GM12892 (cell line): Measurements from ENCODE around the gene PRMT5.
A peak's percentile ranks its signal among the peaks of the same experiment; 100 is the strongest.
"Not testable (repeated sequence)": the region's sequence is repeated elsewhere in the genome, so short reads cannot be mapped to it uniquely, and the experiment has no call there.

ENCODE experiments used
- DNase-seq: peaks from one replicate; pipeline ENCODE4 v3.0.0; 2011; ENCODE audit not compliant: insufficient read length
- FAIRE-seq: peaks from 2 replicates; lab custom pipeline; 2011; peaks lifted over from hg19 to GRCh38; lab: Jason Lieb, UNC
- POLR2A ChIP-seq: IDR thresholded peaks from 2 replicates; pipeline ENCODE4 v1.6.1; 2011; ENCODE audit warnings: low read depth, low read length, control low read depth
- POLR2AphosphoS5 ChIP-seq: IDR thresholded peaks from 2 replicates; pipeline ENCODE4 v1.6.1; 2011; ENCODE audit warnings: low read depth, low read length, control low read depth
- TAF1 ChIP-seq: IDR thresholded peaks from 2 replicates; pipeline ENCODE4 v1.6.1; 2011; ENCODE audit warnings: low read depth, mild to moderate bottlenecking, control low read depth, low read length, borderline replicate concordance

PRMT5 gene

DNA sequence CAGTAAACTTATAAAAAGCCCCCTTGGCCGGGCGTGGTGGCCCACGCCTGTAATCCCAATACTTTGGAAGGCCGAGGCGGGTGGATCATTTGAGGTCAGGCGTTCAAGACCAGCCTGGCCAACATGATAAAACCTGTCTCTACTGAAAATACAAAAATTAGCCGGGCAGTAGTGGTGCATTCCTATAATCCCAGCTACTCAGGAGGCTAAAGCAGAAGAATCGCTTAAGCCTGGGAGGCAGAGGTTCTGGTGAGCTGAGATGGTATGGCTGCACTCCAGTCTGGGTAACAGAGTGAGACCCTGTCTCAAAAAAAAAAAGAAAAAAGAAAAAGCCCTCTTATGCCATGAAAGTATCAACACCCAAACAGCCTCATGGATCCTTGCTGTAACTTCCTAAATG, 3.7 kb downstream of the PRMT5 start:
- TF ChIP-seq POLR2AphosphoS5, result no peak
- TF ChIP-seq TAF1, result no peak
- no peak for TF ChIP-seq POLR2A
- FAIRE-seq, result no peak

DNA sequence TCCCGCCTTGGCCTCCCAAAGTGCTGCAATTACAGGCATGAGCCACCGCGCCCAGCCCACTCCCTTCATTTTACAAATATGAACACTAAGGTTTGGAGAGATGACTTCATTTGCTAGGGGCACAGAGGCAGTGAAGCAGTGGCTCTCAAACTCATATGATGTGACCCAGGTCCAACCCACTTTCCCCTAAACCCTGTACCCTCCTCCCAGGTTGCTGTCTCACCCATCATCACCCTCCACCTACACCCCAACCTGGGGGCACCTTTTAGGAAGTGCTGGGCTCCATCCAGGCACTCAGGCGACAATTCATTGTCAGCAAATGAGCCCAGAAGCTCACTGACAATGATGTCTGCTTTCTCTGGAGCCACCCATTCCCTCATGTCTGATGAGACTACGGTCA, 5.4 kb downstream of the PRMT5 start:
- DNase-seq (no peak), FAIRE-seq (no peak)
- TF ChIP-seq TAF1 (no peak), POLR2A (no peak), POLR2AphosphoS5 (no peak)

More for the DNA sequence above, 3.7 kb downstream of the PRMT5 start:
- DNase-seq, result no peak

DNA sequence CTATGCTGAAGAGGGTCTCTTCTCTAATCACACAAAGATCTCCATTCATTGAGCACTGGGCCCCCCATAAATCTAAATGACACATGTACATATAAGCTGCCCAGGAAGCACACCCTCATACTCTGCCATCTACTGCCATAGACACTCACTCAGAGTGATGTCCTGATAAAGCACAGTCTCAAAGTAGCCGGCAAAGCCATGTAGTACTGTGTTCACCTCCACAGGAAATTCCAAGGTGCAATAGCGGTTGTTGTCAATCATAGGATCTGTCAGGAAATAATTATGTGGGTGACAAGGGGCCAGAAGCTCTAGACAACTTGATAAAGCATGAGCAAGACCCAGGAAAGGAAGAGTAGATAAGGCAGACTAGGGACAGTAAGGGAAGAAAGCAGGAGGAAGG, 6.9 kb downstream of the PRMT5 start:
- DNase-seq (no peak), FAIRE-seq (no peak)
- TF ChIP-seq POLR2A (no peak), POLR2AphosphoS5 (no peak), TAF1 (no peak)

DNA sequence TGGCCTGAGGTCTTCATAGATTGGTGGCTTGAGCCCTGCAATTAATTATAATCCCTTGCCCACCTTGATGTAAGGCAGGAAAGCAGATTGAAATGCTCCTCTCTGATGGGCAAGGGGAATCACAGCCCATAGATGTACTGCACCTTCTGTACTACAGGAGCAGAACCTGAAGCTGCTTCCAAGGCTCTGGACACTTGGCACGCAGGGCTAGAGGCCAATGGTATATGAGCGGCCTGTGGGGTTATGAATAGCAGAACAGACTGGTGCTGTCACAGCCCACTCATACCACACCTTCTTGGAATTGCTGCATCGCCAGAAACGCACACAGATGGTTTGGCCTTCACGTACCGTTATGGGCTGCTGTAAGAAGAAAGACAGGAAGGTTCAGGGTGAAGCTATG, 8.5 kb downstream of the PRMT5 start:
- no peak for TF ChIP-seq TAF1
- TF ChIP-seq POLR2A, result no peak
- no peak for TF ChIP-seq POLR2AphosphoS5
- FAIRE-seq (no peak), DNase-seq (no peak)

DNA sequence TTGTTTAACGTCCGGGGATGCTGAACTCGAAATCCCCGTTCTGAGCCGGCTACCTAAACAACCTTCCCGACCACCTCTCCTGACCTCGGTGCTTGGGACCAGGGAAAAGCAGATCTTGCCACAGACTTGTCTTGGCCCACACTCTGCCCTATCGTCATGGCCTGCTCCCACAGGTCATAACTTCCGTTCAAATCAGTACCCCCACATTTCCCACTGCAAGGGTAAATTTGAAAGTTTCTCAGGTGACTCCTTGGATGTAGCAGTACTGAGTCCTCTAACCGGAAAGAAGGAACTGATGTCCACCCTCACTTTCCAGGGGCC, 9.6 kb downstream of the PRMT5 start:
- TF ChIP-seq TAF1 (no peak), POLR2A (no peak), POLR2AphosphoS5 (no peak; the same call in 1 of the 2 replicates)
- no peak for FAIRE-seq
- peak; percentile 20 for DNase-seq

DNA sequence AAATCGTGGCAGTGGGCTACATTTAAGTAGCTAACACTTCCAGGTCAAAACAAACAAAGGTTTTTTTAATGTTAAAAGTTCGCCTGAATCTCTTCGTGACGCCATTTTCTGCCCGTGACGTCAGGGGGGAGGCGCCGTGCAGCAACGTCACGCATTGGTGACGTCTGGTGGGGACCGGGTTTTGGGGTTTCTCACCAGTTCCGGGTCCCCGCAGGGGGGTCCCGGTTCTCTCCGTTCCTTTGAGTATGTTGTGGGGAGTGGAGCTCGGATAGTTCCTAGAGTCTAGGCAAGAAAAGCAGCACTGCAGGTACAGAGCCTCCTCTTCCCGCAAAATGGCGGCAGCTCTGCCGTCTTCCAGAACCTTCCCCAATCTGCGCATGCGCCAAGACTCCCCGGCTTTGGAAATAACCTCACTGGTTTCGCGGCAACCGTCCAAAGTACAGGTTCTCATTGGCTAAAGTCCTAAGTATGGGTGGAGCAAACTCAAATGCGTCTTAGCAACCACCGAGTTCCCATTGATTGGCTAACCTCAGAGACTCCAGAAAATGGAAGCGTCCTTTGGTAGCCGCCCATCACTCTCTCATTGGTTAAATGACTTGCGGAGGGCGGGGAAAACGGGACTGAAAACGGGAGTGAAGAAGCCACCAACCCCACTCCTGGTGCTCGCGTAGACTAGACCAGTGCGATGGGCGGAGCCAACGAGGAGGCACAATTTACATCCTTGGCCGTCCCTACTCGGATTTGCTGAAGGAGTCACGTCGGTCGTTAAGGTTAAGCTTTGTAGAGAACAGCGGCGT, 10.2 kb downstream of the PRMT5 start, which contains the start of gene RBM23:
TSS of gene RBM23 (minus strand) at position 346 of the 797 bp plus-strand sequence.
- DNase-seq (peak; percentile 87), FAIRE-seq (peak; percentile 93)
- TF ChIP-seq TAF1 (peak; percentile 50; the same call in 1 of the 2 replicates), POLR2AphosphoS5 (peak; percentile 56; the same call in 1 of the 2 replicates), POLR2A (peak; percentile 81)

DNA sequence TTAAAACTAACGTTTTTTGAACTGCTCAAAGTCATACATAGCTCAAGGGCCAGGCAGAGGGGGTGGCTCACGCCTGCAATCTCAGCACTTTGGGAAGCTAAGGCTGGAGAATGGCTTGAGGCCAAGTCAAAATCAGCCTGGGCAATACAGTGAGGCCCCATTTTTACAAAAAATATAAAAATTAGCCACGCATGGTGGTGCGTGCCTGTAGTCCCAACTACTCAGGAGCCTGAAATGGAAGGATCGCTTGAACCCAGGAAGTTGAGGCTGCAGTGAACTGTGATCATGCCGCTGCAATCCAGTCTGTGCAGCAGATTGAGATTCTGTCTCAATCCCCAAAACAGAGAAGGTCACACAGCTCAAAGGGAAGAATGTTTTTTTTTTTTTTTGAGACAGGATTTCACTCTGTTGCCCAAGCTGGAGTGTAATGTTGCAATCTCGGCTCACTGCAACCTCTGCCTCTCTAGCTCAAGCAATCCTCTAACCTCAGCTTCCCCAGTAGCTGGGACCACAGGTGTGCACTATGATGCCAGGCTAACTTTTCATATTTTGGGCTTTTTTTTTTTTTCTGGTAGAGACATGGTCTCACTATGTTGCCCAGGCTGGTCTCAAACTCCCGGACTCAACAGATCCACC, 13.2 kb downstream of the PRMT5 start:
- DNase-seq (no peak), FAIRE-seq (no peak)
- TF ChIP-seq TAF1, result no peak
- TF ChIP-seq POLR2AphosphoS5, result 0 out of 2 replicates have a peak, but pooled peaks have one; percentile 20
- TF ChIP-seq POLR2A, result no peak

DNA sequence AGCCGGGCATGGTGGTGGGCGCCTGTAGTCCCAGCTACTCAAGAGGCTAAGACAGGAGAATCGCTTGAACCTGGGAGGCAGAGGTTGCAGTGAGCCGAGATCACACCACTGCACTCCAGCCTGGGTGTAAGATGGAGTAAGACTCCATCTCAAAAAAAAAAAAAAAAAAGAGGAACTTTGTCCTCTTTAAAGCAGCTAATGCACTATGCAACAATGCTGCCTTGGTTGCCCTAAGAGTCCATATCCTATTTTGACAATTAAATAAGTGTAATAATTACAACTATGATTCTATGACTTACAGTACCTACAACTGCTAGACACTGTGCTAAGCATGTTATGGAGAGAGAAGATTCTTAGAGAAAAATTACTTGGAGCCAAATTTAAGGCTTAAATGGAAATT, 14.3 kb downstream of the PRMT5 start:
- not testable (repeated sequence) for DNase-seq, FAIRE-seq

DNA sequence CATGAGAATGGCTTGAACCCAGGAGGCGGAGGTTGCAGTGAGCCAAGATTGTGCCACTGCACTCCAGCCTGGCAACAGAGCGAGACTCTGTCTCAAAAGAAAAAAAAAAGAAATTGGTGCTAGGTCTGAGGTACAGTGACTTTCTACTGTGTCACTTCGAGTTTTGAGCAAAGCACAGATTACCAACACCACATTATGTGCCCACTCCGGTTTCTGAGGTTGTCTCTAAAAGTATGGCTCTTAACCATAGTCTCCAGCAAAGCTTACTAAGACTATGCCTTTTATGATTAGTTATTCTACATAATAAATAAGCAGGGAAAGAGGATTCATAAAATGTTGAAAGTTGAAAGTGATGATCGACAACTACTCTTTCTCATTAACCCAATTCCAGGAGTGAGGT, 18.3 kb downstream of the PRMT5 start:
- DNase-seq (no peak), FAIRE-seq (no peak)
- TF ChIP-seq POLR2AphosphoS5 (no peak), TAF1 (no peak), POLR2A (no peak)

DNA sequence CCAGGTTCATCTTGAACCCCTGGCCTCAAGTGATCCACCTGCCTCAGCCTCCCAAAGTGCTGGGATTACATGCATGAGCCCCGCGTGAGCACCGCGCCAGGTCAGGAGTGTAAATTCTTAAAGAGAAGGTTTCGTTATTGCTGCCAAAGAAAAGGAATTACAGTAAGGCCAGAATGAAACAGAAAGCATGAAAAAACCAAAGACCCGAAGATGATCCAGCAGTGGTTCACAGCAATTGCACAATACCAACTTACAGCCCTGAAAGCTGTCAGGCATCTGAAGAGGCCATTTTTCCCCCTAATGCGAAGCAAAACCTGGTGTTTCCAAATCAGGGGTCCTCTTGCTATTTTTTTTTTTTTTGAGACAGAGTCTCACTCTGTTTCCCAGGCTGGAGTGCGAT, 20.6 kb downstream of the PRMT5 start:
- FAIRE-seq, result no peak
- no peak for TF ChIP-seq TAF1
- TF ChIP-seq POLR2AphosphoS5, result no peak
- TF ChIP-seq POLR2A, result no peak
- DNase-seq, result no peak

DNA sequence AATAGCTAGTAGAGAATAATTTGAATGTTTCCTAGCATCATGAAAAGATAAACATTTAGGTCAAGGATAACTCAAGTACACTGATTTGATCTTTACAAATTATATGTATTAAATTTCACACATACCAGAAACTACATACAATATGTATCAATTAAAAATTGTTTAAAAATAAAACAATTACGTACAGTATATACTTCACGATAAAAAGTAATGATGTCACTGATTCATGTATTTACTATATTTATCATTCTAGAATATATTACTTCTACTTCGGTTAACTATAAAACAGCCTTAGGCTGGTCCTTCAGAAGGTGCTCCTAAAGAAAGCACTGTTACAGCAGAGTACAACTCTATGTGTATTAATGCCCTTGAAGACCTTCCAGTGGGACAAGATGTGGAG, 21.7 kb downstream of the PRMT5 start:
- FAIRE-seq (no peak), DNase-seq (no peak)
- TF ChIP-seq POLR2A (no peak), POLR2AphosphoS5 (no peak), TAF1 (no peak)

DNA sequence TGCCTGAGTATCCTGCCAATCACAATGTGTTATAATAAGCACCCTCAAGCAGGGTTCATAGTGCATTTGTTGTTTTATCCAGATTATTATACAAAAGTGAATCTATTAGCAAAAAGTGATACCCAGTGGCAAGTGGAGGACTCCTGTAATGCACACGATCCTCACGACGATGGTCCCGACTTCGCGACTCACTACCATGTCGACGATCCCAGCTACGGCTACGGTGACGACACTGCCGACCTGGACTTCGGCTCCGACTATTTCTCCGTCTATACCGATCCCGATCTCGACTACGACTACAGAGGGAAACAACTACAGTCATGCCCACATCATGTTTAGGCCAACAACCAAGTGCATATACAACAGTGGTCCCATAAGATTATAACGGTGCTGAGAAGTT, 23.1 kb downstream of the PRMT5 start:
- DNase-seq (no peak), FAIRE-seq (no peak)
- TF ChIP-seq TAF1 (no peak), POLR2A (no peak), POLR2AphosphoS5 (no peak)
